ENCODE measurements around the gene NIN. TPM values are rescaled to one million over a fixed set of nuclear protein-coding genes. Genes with fewer than 3 reads are reported as not detected.

NIN gene
- 31.9 TPM for total RNA-seq

- peak; percentile 94 for ATAC-seq
Measured at GRCh38 chr14:50830932-50831725, at the start of gene NIN. NIN (minus strand) TSS chr14:50831162; CDS start chr14:50822056, 9,106 bp downstream.

GRCh38 chr14:50875359-50876070, 44.6 kb upstream of the NIN start:
- ATAC-seq, result peak; percentile 39

- no peak for ATAC-seq
Measured at GRCh38 chr14:50874757-50875156, 43.8 kb upstream of the NIN start.

- peak; percentile 37 for ATAC-seq
Measured at GRCh38 chr14:50871914-50872732, 41.2 kb upstream of the NIN start, which contains the start of gene ABHD12B. ABHD12B (plus strand) TSS chr14:50872053; CDS start chr14:50872175, 122 bp downstream.

GRCh38 chr14:50871228-50871627, 40.3 kb upstream of the NIN start:
- ATAC-seq, result no peak

- no peak for ATAC-seq
Measured at GRCh38 chr14:50865391-50866076, 34.6 kb upstream of the NIN start.

GRCh38 chr14:50864946-50865345, 34.0 kb upstream of the NIN start:
- no peak for ATAC-seq

GRCh38 chr14:50864237-50864636, 33.3 kb upstream of the NIN start:
- peak; percentile 73 for ATAC-seq

- ATAC-seq, result no peak
Measured at GRCh38 chr14:50862036-50862570, 31.1 kb upstream of the NIN start.

GRCh38 chr14:50860478-50861086, 29.6 kb upstream of the NIN start:
- ATAC-seq, result peak; percentile 55

GRCh38 chr14:50859296-50859624, 28.3 kb upstream of the NIN start:
- ATAC-seq, result no peak

GRCh38 chr14:50856660-50857059, 25.7 kb upstream of the NIN start:
- no peak for ATAC-seq

- no peak for ATAC-seq
Measured at GRCh38 chr14:50855558-50855957, 24.6 kb upstream of the NIN start.

GRCh38 chr14:50854521-50854920, 23.6 kb upstream of the NIN start:
- ATAC-seq, result no peak

- no peak for ATAC-seq
Measured at GRCh38 chr14:50853891-50854290, 22.9 kb upstream of the NIN start.

- no peak for ATAC-seq
Measured at GRCh38 chr14:50846226-50846880, 15.4 kb upstream of the NIN start.

GRCh38 chr14:50845166-50845565, 14.2 kb upstream of the NIN start:
- ATAC-seq, result no peak

- no peak for ATAC-seq
Measured at GRCh38 chr14:50844391-50844790, 13.4 kb upstream of the NIN start.

GRCh38 chr14:50839691-50840090, 8.7 kb upstream of the NIN start:
- ATAC-seq, result no peak

- ATAC-seq, result no peak
Measured at GRCh38 chr14:50839048-50839447, 8.1 kb upstream of the NIN start.

GRCh38 chr14:50837850-50838470, 7.0 kb upstream of the NIN start:
- ATAC-seq, result no peak

Measured in esophagus mucosa (tissue), 1 donor.